OCI-LY1 (cell line): ENCODE results near the gene SLC8A1.

Experiments
- H2AFZ ChIP-seq: fragments of 200-600 bp; sonication (generic), shearing (Covaris generic); 2 replicates; pipeline ENCODE4 v1.6.0; 2014; ENCODE audit warnings: antibody characterized with exemption, mild to moderate bottlenecking, low read length
- H3F3A ChIP-seq: fragments of 200-600 bp; sonication (generic), shearing (Covaris generic); 2 replicates; pipeline ENCODE4 v1.6.0; 2014; ENCODE audit warnings: mild to moderate bottlenecking, antibody characterized with exemption, low read length, moderate library complexity; ENCODE audit not compliant: insufficient read depth
- H3K27ac ChIP-seq: fragments of 200-600 bp; sonication (generic); 2 replicates; pipeline ENCODE4 v1.5.1; 2014; ENCODE audit warnings: low read length, mixed run types, mild to moderate bottlenecking, low read depth; ENCODE audit not compliant: poor library complexity, severe bottlenecking
- H3K27me3 ChIP-seq: fragments of 200-600 bp; sonication (generic); 2 replicates; pipeline ENCODE4 v1.6.0; 2014; ENCODE audit warnings: antibody characterized with exemption, mild to moderate bottlenecking, low read length, moderate library complexity; ENCODE audit not compliant: insufficient read depth
- H3K36me3 ChIP-seq: fragments of 200-600 bp; sonication (generic); 2 replicates; pipeline ENCODE4 v1.6.1; 2014; ENCODE audit warnings: mild to moderate bottlenecking, antibody characterized with exemption, low read length, moderate library complexity, mixed read lengths; ENCODE audit not compliant: insufficient read depth
- H3K4me1 ChIP-seq: fragments of 200-600 bp; sonication (generic); 2 replicates; pipeline ENCODE4 v1.5.1; 2014; ENCODE audit warnings: mild to moderate bottlenecking, low read length, moderate library complexity; ENCODE audit not compliant: insufficient read depth, severe bottlenecking
- H3K4me2 ChIP-seq: fragments of 200-600 bp; sonication (generic), shearing (Covaris generic); 2 replicates; pipeline ENCODE4 v1.6.1; 2014; ENCODE audit warnings: low read length
- H3K4me3 ChIP-seq: fragments of 200-600 bp; sonication (generic); 2 replicates; pipeline ENCODE4 v1.5.1; 2014; ENCODE audit warnings: low read length, low read depth, mild to moderate bottlenecking, mixed read lengths; ENCODE audit not compliant: poor library complexity, severe bottlenecking
- H3K79me2 ChIP-seq: fragments of 200-600 bp; shearing (Covaris generic); 2 replicates; pipeline ENCODE4 v1.6.1; 2016; ENCODE audit warnings: mixed run types, low read length, mixed read lengths; ENCODE audit not compliant: insufficient read depth
- H3K9ac ChIP-seq: fragments of 200-600 bp; sonication (generic), shearing (Covaris generic); 2 replicates; pipeline ENCODE4 v1.6.1; 2014; ENCODE audit warnings: mild to moderate bottlenecking, low read length, mixed read lengths
- H3K9me2 ChIP-seq: fragments of 200-600 bp; sonication (generic), shearing (Covaris generic); 2 replicates; pipeline ENCODE4 v1.6.1; 2014; ENCODE audit warnings: low read depth, mild to moderate bottlenecking, low read length, mixed read lengths
- H3K9me3 ChIP-seq: fragments of 200-600 bp; shearing (Covaris generic); 2 replicates; pipeline ENCODE4 v1.6.1; 2014; ENCODE audit warnings: low read length, mixed read lengths
- H4K20me1 ChIP-seq: fragments of 200-600 bp; sonication (generic), shearing (Covaris generic); 2 replicates; pipeline ENCODE4 v1.6.0; 2016; ENCODE audit warnings: mild to moderate bottlenecking, low read length; ENCODE audit not compliant: insufficient read depth
- EZH2 ChIP-seq: fragments of 200-600 bp; sonication (generic), shearing (Covaris generic); IDR thresholded peaks from 2 replicates; pipeline ENCODE4 v1.8.0; 2017; ENCODE audit warnings: borderline replicate concordance, mixed run types, mild to moderate bottlenecking, antibody characterized with exemption, low read length, moderate library complexity, mixed read lengths
- TF ChIP-seq, protein P1 (sequence below): fragments of 200-600 bp; sonication (generic), shearing (Covaris generic); IDR thresholded peaks from 2 replicates; pipeline ENCODE4 v1.5.1; 2017; ENCODE audit warnings: mild to moderate bottlenecking, antibody characterized with exemption, low read length, moderate library complexity, mixed read lengths

SLC8A1 gene

DNA sequence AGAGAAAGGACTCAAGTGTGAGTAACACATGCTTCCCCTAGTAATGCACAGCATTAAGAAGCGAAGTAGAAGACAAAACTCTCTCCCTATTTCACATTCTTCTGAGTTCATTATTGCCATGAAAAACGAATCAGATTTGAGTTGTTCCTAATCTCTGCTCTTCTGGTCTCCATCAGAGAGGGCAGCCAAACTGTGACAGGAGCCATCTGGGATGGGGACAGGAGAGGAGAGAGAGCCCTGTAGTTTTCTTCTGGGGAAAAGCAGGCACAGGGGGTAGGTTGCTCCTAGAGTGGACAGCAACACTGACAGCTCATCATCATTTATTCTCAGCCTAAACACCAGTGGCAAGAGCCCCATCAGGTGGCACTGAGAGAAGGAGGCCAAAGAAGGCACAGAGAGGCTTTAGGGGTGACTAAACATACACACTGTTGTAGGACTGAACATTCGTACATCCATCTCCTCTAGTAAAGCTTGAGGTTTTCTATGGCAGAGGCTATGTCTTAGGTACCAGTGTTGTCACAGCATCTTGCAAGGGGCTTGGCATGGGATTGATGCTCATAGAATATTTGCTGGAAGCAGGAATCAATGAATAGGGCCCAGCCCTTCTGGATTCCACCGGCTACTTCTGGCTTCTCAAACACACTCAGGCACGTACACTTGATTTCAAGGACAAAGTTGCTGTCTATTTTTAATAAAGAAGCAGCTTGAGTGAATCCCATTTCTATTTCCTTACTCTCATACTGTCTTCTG is 33.1 kb downstream of the SLC8A1 start:
- Histone ChIP-seq H3K79me2 (no peaks in the 10 kb centered on the region), H3K9ac (no peak overlapping the region), H3K27ac (no peak overlapping the region), H4K20me1 (no peaks in the 10 kb centered on the region), H3K27me3 (no peaks in the 10 kb centered on the region), H3K36me3 (no peaks in the 10 kb centered on the region), H3F3A (no peaks in the 10 kb centered on the region), H3K9me2 (no peaks in the 10 kb centered on the region), H3K9me3 (no peaks in the 10 kb centered on the region), H3K4me2 (no peak overlapping the region), H2AFZ (no peak overlapping the region), H3K4me3 (no peak overlapping the region), H3K4me1 (no peaks in the 10 kb centered on the region)
- TF ChIP-seq, protein P1, sequence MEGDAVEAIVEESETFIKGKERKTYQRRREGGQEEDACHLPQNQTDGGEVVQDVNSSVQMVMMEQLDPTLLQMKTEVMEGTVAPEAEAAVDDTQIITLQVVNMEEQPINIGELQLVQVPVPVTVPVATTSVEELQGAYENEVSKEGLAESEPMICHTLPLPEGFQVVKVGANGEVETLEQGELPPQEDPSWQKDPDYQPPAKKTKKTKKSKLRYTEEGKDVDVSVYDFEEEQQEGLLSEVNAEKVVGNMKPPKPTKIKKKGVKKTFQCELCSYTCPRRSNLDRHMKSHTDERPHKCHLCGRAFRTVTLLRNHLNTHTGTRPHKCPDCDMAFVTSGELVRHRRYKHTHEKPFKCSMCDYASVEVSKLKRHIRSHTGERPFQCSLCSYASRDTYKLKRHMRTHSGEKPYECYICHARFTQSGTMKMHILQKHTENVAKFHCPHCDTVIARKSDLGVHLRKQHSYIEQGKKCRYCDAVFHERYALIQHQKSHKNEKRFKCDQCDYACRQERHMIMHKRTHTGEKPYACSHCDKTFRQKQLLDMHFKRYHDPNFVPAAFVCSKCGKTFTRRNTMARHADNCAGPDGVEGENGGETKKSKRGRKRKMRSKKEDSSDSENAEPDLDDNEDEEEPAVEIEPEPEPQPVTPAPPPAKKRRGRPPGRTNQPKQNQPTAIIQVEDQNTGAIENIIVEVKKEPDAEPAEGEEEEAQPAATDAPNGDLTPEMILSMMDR = no peak
- TF ChIP-seq EZH2 = no peak

DNA sequence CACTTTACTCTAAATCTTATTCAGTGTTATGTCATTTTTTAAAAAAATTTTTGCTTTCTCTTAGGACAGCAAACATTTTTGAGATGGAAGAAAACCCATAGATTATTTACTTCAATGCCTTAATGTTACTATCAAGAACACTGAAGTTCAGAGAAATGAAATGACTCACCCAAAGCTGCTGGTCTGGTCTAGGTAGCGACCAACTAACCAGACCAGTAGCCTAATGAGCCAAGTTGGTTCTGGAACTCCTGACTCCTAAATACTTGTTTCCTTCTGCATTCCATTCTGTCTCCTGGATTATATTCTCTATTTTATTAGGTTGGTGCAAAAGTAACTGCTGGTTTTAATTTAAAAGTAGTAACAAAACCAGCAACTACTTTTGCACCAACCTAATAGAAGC is 35.4 kb downstream of the SLC8A1 start:
- Histone ChIP-seq H3F3A (no peaks in the 10 kb centered on the region), H3K27ac (no peak overlapping the region), H3K4me2 (no peak overlapping the region), H2AFZ (no peak overlapping the region), H3K9me3 (no peaks in the 10 kb centered on the region), H4K20me1 (no peaks in the 10 kb centered on the region), H3K79me2 (no peaks in the 10 kb centered on the region), H3K27me3 (no peaks in the 10 kb centered on the region), H3K9me2 (no peaks in the 10 kb centered on the region), H3K36me3 (no peaks in the 10 kb centered on the region), H3K4me1 (no peaks in the 10 kb centered on the region), H3K4me3 (no peak overlapping the region), H3K9ac (no peak overlapping the region)
- TF ChIP-seq EZH2 = no peak
- TF ChIP-seq, protein P1 = no peak

DNA sequence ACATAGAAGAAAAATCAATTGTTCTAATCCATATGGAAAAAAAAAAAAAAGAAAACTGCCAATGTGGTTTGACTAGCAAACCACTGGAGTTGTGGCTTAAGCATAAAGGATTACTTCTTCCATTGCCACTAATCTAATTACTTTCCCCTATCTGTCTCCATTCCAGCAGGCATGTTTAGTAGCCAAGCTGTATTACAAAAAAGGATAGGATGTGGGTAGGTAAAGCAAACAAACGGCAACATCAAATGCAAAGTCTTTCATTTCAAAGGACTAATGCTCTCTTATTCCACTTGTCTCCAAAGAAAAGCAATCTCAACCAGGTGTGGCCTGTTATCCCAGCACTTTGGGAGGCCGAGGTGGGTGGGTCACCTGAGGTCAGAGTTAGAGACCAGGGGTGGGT is 36.5 kb downstream of the SLC8A1 start:
- no peak overlapping the region for H3K4me3 ChIP-seq

DNA sequence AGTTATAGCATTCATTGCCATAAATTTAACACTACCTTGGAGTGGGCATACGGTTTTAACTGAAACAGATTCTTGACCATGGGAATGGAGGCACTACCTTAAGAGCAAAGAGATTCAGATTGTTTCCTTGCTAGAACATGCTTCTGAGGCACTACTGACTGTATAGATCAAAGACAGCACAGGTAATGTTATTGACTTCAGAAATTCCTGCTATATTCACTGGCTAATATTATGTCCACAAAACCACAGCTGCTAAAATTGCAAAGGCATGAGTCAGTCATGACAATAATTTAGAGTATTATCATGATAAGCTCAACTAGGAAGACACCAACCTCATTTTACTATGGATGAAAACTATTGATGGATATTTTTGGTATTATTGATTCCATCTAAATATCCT is 39.4 kb downstream of the SLC8A1 start:
- Histone ChIP-seq H3F3A (no peaks in the 10 kb centered on the region), H2AFZ (no peak overlapping the region), H3K27ac (no peak overlapping the region), H3K9ac (no peak overlapping the region), H3K27me3 (no peaks in the 10 kb centered on the region), H3K4me1 (no peaks in the 10 kb centered on the region), H3K9me3 (no peaks in the 10 kb centered on the region), H3K4me3 (no peak overlapping the region), H4K20me1 (no peaks in the 10 kb centered on the region), H3K9me2 (no peaks in the 10 kb centered on the region), H3K79me2 (no peaks in the 10 kb centered on the region), H3K36me3 (no peaks in the 10 kb centered on the region), H3K4me2 (no peak overlapping the region)
- TF ChIP-seq, protein P1 = no peak

More for the DNA sequence above, 36.5 kb downstream of the SLC8A1 start:
- Histone ChIP-seq H3F3A (no peaks in the 10 kb centered on the region), H3K27ac (no peak overlapping the region), H3K4me2 (no peak overlapping the region), H2AFZ (no peak overlapping the region), H3K9ac (no peak overlapping the region), H3K4me1 (no peaks in the 10 kb centered on the region), H3K9me2 (no peaks in the 10 kb centered on the region), H3K36me3 (no peaks in the 10 kb centered on the region), H4K20me1 (no peaks in the 10 kb centered on the region), H3K27me3 (no peaks in the 10 kb centered on the region), H3K79me2 (no peaks in the 10 kb centered on the region), H3K9me3 (no peaks in the 10 kb centered on the region)
- no peak for TF ChIP-seq EZH2
